Gastrocnemius medialis (tissue), 4 donors: ENCODE data around the gene SLC41A3.

Experiments used
- POLR2A ChIP-seq, 2 donors: fragments of 450-650 bp; IDR thresholded peaks; one replicate each; pipeline ENCODE4 v1.6.1; 2017; ENCODE audit warnings: antibody characterized with exemption in 2 of 2, mild to moderate bottlenecking in 2 of 2, moderate library complexity in 2 of 2
- TF ChIP-seq, protein P1 (sequence below), 5 experiments: fragments of 450-650 bp in 3 of 5; fragments of 200-600 bp in 2 of 5; sonication (generic) in 2 of 5; IDR thresholded peaks in 4 of 5; conservative IDR thresholded peaks in 1 of 5; 1 replicate in 4 of 5; 2 replicates in 1 of 5; pipeline ENCODE4 v1.5.1; 2016 to 2019; ENCODE audit warnings: antibody characterized with exemption in 5 of 5, mild to moderate bottlenecking in 3 of 5, moderate library complexity in 3 of 5

DNA sequence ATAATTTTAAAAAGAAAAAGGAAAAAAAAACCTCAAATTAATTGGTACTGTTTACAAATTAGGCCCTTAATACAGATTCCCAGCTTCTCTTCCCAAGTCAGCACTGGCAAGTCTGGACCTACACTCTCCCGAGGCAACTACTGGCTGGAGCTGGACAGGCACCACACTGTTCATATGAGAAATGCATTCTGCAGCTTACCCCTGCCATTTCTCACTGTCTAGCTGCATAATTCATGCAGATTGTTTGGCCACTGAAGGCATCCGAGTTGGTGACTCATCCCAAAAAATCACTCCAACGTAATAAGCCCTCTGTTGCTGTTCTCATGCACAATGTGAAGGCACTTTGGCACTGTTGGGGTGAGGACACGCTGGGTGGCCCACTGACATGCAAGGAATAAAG lies 69.7 kb downstream of the SLC41A3 start:
- TF ChIP-seq, protein P1, sequence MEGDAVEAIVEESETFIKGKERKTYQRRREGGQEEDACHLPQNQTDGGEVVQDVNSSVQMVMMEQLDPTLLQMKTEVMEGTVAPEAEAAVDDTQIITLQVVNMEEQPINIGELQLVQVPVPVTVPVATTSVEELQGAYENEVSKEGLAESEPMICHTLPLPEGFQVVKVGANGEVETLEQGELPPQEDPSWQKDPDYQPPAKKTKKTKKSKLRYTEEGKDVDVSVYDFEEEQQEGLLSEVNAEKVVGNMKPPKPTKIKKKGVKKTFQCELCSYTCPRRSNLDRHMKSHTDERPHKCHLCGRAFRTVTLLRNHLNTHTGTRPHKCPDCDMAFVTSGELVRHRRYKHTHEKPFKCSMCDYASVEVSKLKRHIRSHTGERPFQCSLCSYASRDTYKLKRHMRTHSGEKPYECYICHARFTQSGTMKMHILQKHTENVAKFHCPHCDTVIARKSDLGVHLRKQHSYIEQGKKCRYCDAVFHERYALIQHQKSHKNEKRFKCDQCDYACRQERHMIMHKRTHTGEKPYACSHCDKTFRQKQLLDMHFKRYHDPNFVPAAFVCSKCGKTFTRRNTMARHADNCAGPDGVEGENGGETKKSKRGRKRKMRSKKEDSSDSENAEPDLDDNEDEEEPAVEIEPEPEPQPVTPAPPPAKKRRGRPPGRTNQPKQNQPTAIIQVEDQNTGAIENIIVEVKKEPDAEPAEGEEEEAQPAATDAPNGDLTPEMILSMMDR (IDR thresholded peaks at IDR 0.05 in 4 of 5, conservative IDR thresholded peaks at IDR 0.05 in 1 of 5), result no peak
- no peak for TF ChIP-seq POLR2A (IDR thresholded peaks at IDR 0.05)
